Testis (tissue), 3 donors: ENCODE measurements around the gene MRGPRD. TPM values are rescaled to one million over a fixed set of nuclear protein-coding genes. Genes with fewer than 3 reads are reported as not detected.

Experiments
- DNase-seq: peaks from one replicate; pipeline ENCODE4 v3.0.0-alpha.2; 2019
- H3K27ac ChIP-seq, 2 donors: fragments of 200-600 bp; sonication (generic); one replicate each; pipeline ENCODE4 v1.5.1; 2019
- H3K27me3 ChIP-seq: fragments of 200-600 bp; sonication (generic); one replicate; pipeline ENCODE4 v1.5.1; 2019
- H3K36me3 ChIP-seq: fragments of 200-600 bp; sonication (generic); one replicate; pipeline ENCODE4 v1.5.1; 2017; ENCODE audit warnings: low read depth; ENCODE audit errors: missing control alignments
- H3K4me1 ChIP-seq: fragments of 200-600 bp; sonication (generic); one replicate; pipeline ENCODE4 v1.5.1; 2019
- H3K4me3 ChIP-seq, 2 donors: fragments of 200-600 bp; sonication (generic); one replicate each; pipeline ENCODE4 v1.5.1; 2017 to 2019
- H3K9me3 ChIP-seq: fragments of 200-600 bp; sonication (generic); one replicate; pipeline ENCODE4 v1.5.1; 2017
- POLR2A ChIP-seq: fragments of 450-650 bp; IDR thresholded peaks from one replicate; pipeline ENCODE4 v1.6.1; 2017; ENCODE audit warnings: antibody characterized with exemption, mild to moderate bottlenecking, moderate library complexity
- WGBS, 2 donors: methylation state at CpG; one replicate each; pipeline ENCODE4 v1.1.5; 2018; 5-methylcytosine and 5-hydroxymethylcytosine counted together
- intact Hi-C: fragments of 100-400 bp; cut with DNase I; formaldehyde crosslinking; loops from one replicate; pipeline ENCODE4 v1.15.1; 2023; ENCODE audit warnings: low total_unique reads
- polyA plus RNA-seq: library from polyadenylated mRNA; stranded (reverse); fragments of 350-450 nt; fragmentation: Illumina TruSeq; extraction: RNeasy Lipid Tissue Mini Kit (QIAGEN cat#74804); gene quantifications from one replicate; pipeline ENCODE4 v1.2.3, GENCODE V29; 2014; ENCODE audit warnings: low read depth, low replicate concordance; ENCODE audit not compliant: insufficient read depth
- total RNA-seq, 2 donors: library from RNA; depleted of rRNA; stranded (reverse); fragments of >200 nt; gene quantifications; one replicate each; pipeline ENCODE4 v1.2.3, GENCODE V29; 2016
- TF ChIP-seq, protein P1 (sequence below), 3 experiments: fragments of 450-650 bp in 2 of 3; fragments of 200-600 bp in 1 of 3; sonication (generic) in 1 of 3; IDR thresholded peaks; one replicate each; pipeline ENCODE4 v1.5.1; 2016 to 2019; ENCODE audit warnings: antibody characterized with exemption in 3 of 3, mild to moderate bottlenecking in 2 of 3, moderate library complexity in 1 of 3

Gene MRGPRD
- total and polyA plus RNA-seq, 3 donors from 2014 or later = not detected

DNA sequence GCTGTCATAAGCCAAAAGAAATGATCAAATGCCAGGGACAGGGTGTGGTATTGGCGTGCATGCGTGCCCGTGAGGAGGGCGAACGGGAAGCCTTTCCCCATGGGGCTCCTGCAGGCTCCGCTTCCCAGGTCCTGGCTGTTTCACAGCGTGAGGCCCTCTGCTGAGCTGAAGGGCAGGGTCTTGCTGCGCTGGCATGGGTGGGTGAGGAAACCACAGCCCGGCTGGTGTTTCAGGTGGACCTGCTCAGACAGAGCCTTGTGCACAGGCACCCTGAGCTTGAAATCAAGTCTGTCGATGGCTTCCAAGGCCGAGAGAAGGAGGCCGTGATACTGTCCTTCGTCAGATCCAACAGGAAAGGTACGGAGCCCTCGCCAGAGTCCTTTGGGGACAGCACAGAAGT is 45.7 kb downstream of the MRGPRD start:
- Histone ChIP-seq H3K27me3 (no peaks in the 10 kb centered on the region), H3K27ac (peak overlapping the region in 1 of 2 donors; percentile 75), H3K36me3 (no peaks in the 10 kb centered on the region), H3K4me3 (no peak overlapping the region), H3K9me3 (no peaks in the 10 kb centered on the region), H3K4me1 (peaks cover 20% of the 10 kb centered on the region)
- no peak for TF ChIP-seq POLR2A
- TF ChIP-seq, protein P1, sequence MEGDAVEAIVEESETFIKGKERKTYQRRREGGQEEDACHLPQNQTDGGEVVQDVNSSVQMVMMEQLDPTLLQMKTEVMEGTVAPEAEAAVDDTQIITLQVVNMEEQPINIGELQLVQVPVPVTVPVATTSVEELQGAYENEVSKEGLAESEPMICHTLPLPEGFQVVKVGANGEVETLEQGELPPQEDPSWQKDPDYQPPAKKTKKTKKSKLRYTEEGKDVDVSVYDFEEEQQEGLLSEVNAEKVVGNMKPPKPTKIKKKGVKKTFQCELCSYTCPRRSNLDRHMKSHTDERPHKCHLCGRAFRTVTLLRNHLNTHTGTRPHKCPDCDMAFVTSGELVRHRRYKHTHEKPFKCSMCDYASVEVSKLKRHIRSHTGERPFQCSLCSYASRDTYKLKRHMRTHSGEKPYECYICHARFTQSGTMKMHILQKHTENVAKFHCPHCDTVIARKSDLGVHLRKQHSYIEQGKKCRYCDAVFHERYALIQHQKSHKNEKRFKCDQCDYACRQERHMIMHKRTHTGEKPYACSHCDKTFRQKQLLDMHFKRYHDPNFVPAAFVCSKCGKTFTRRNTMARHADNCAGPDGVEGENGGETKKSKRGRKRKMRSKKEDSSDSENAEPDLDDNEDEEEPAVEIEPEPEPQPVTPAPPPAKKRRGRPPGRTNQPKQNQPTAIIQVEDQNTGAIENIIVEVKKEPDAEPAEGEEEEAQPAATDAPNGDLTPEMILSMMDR (IDR thresholded peaks at IDR 0.05) = no peak
- intact Hi-C loops = no loop called here
- DNase-seq = no peak
- WGBS, 2 donors = 54 to 74% methylated on average over 9 to 15 of the region's 15 CpGs

DNA sequence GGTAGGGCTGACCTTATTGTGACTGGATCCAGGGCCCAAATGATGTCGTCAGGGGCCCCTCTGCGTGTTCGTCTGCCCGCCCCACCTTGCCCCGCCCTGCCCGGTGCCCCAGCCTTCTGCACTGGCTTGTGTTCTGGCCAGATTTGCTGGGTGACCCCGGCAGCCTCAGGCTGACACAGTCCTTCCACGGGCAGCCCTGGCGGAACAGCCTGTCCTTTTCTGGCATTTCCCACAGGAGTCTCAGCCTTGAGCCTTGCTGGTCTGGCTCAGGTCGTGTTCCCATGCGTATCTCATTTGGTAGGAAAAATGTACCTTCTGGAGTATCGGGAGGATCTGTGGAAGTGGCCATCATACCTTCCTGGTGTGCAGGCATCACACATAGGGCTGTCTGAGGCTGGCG is 46.1 kb downstream of the MRGPRD start:
- intact Hi-C loops = no loop called here
- H3K4me1 ChIP-seq = peaks cover 20% of the 10 kb centered on the region
- WGBS, 2 donors = 49 to 57% methylated on average over 12 to 13 of the region's 13 CpGs
- peak; percentile 72 for DNase-seq
- no peaks in the 10 kb centered on the region for H3K27me3 ChIP-seq
- H3K4me3 ChIP-seq = no peak overlapping the region
- no peaks in the 10 kb centered on the region for H3K36me3 ChIP-seq
- no peaks in the 10 kb centered on the region for H3K9me3 ChIP-seq
- TF ChIP-seq, protein P1 (IDR thresholded peaks at IDR 0.05) = no peak
- no peak for TF ChIP-seq POLR2A
- peak overlapping the region; percentile 55 to 75 for H3K27ac ChIP-seq

DNA sequence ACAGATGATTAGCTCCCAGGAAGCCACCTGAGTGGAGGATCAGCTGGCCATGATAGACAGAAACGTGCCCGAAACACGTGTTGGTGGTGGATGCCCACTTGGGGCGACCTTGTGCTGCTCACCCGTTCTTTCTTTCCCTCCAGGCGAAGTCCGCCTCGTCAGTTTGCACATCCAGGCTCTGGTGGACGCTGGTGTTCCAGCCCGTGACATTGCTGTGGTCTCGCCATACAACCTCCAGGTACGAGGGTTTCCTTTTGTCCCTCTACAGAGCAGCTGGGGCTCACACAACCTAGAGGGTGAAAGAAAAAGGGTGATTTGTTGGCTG is 46.5 kb downstream of the MRGPRD start:
- Histone ChIP-seq H3K9me3 (no peaks in the 10 kb centered on the region), H3K36me3 (no peaks in the 10 kb centered on the region), H3K27ac (peak overlapping the region; percentile 55 to 75), H3K4me1 (peaks cover 20% of the 10 kb centered on the region), H3K4me3 (no peak overlapping the region), H3K27me3 (no peaks in the 10 kb centered on the region)
- intact Hi-C loops = no loop called here
- 84 to 100% methylated on average over 5 to 12 of the region's 12 CpGs for WGBS, 2 donors
- TF ChIP-seq, protein P1 (IDR thresholded peaks at IDR 0.05) = no peak
- no peak for TF ChIP-seq POLR2A
- no peak for DNase-seq

DNA sequence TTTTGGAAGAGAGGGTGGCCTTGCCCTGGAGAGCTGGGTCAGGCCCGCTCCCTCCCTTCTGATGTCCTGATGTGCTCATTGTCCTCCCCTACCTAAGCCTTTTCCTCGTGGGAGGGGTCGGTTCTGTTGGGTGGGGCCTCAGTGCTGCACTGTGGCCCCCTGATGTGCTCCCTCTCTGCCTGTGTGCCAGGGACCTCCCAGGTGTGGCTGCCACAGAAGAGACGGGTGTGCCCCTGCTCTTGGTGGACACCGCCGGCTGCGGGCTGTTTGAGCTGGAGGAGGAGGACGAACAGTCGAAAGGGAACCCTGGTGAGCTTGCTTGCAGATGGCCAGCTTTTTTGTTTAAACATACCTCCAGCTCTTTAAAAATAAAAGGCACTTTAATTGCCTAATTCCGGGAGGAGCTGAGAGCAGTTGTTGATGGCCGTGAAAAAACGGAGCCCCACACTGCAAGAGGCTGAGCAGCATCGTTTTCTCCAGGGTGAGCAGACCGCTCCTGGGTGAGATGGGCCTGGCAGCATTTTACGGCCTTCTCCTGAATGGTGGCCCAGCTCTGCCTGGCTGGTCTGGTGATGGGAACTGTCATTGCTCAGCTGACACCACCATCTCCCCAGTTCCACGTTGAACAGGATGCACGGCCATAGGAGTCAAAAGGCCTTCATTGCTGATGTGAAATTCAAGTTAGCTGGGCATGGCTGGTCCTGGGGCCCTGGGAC is 47.0 kb downstream of the MRGPRD start:
- intact Hi-C loops = no loop called here
- DNase-seq = no peak
- H3K4me1 ChIP-seq = peaks cover 20% of the 10 kb centered on the region
- H3K36me3 ChIP-seq = no peaks in the 10 kb centered on the region
- TF ChIP-seq, protein P1 (IDR thresholded peaks at IDR 0.05) = no peak
- no peak for TF ChIP-seq POLR2A
- H3K27me3 ChIP-seq = no peaks in the 10 kb centered on the region
- H3K27ac ChIP-seq = peak overlapping the region; percentile 55 to 75
- H3K4me3 ChIP-seq = no peak overlapping the region
- WGBS, 2 donors = 78 to 86% methylated on average over 14 to 17 of the region's 17 CpGs
- H3K9me3 ChIP-seq = no peaks in the 10 kb centered on the region
